Measurements from ENCODE around the gene ZCCHC24. TPM values are rescaled to one million over a fixed set of nuclear protein-coding genes. Genes with fewer than 3 reads are reported as not detected.

ZCCHC24 gene
- total and polyA plus RNA-seq, 2 of the 8 experiments (the other 6 are each of a cell fraction or from before 2014, with no cell fraction given), result 3.9 to 6.9 TPM

DNA sequence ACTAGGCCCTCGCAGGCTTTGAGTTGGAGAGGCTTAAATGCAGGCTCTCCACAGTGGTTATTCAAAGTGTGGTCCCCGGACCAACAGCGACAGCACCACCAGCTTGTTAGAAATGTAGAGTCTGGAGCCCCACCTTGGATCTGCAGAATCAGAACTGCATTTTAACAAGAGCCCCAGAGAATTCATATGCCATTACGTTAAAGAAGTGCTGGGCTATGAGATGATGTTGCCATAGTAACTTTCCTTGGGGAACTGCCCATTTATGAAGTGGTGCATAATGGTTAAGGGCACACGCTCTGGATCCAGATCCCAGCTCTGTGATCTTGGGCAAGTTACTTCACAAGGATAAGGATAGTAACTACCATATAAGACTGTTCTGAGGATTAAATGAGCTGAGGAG is 48.9 kb downstream of the ZCCHC24 start:
- Histone ChIP-seq H3K18ac (ENCODE audit: extremely low read depth, low read length) (no peak overlapping the region), H2BK15ac (ENCODE audit: low read length) (no peak overlapping the region), H3K36me3 (ENCODE audit: control insufficient read depth in 2 of 4, insufficient read depth in 4 of 4, low read length in 3 of 4) (no peaks in the 10 kb centered on the region), H3K4me2 (ENCODE audit: insufficient read depth in 1 of 2, low read depth in 2 of 2, low read length in 2 of 2) (no peak overlapping the region), H2BK12ac (ENCODE audit: low read depth, low read length) (no peak overlapping the region), H3K23me2 (ENCODE audit: low read depth, low read length) (no peaks in the 10 kb centered on the region; the same call in 1 of the 2 replicates), H2BK120ac (replicated peaks; ENCODE audit: low read depth, low read length) (no peak overlapping the region), H3K9ac (replicated peaks in 1 of 4; ENCODE audit: extremely low read depth in 1 of 4, low read depth in 3 of 4, low read length in 3 of 4) (no peak overlapping the region), H3K14ac (ENCODE audit: insufficient read length) (no peak overlapping the region), H4K20me1 (replicated peaks in 1 of 2; ENCODE audit: control insufficient read depth in 1 of 2, insufficient read depth in 2 of 2, low read length in 2 of 2) (no peaks in the 10 kb centered on the region), H3K4me3 (ENCODE audit: extremely low read depth in 1 of 4, insufficient read depth in 2 of 4, low read depth in 3 of 4, low read length in 4 of 4) (no peak overlapping the region), H3K4me1 (replicated peaks in 1 of 4; ENCODE audit: control insufficient read depth in 3 of 4, insufficient read depth in 4 of 4, low read length in 3 of 4) (peaks cover 4 to 11% (median 9%) of the 10 kb centered on the region in 4 experiments), H3K23ac (ENCODE audit: insufficient read length) (no peak overlapping the region), H4K8ac (ENCODE audit: extremely low read depth, insufficient read depth, low read length) (no peak overlapping the region), H2BK20ac (ENCODE audit: low read length) (no peak overlapping the region), H3K56ac (replicated peaks; ENCODE audit: insufficient read length, low read depth, low read length) (no peak overlapping the region), H2AFZ (ENCODE audit: low read length) (no peak overlapping the region), H3K79me2 (ENCODE audit: control insufficient read depth in 1 of 2, insufficient read depth in 2 of 2, low read length in 2 of 2) (no peaks in the 10 kb centered on the region), H4K91ac (replicated peaks; ENCODE audit: insufficient read length, low read length) (no peak overlapping the region), H2AK5ac (ENCODE audit: low read depth, low read length) (no peak overlapping the region), H3K9me3 (ENCODE audit: insufficient read depth in 2 of 2, low read depth in 1 of 2, low read length in 1 of 2) (no peaks in the 10 kb centered on the region), H2BK5ac (ENCODE audit: low read depth, low read length) (no peak overlapping the region), H3K79me1 (ENCODE audit: low read depth, low read length) (no peaks in the 10 kb centered on the region), H3K27me3 (replicated peaks in 1 of 4; ENCODE audit: control insufficient read depth in 3 of 4, extremely low read depth in 1 of 4, insufficient read depth in 3 of 4, low read length in 3 of 4) (no peaks in the 10 kb centered on the region; a peak in 1 of 7 replicates), H3K27ac (ENCODE audit: low read depth, low read length) (no peak overlapping the region), H3K4ac (replicated peaks; ENCODE audit: insufficient read length, low read depth, low read length) (no peak overlapping the region), H4K5ac (ENCODE audit: insufficient read length, low read depth, low read length) (no peak overlapping the region)
- TF ChIP-seq TAF7 (optimal IDR thresholded peaks at IDR 0.05; ENCODE audit: borderline replicate concordance, low read depth, low read length), result no peak
- no peak for TF ChIP-seq RNF2 (IDR thresholded peaks at IDR 0.05; ENCODE audit: borderline replicate concordance, low read depth, low read length, missing control alignments, poor library complexity, severe bottlenecking)
- TF ChIP-seq POU5F1 (IDR thresholded peaks at IDR 0.05; ENCODE audit: low read depth, low read length), result no peak
- no peak for TF ChIP-seq KDM5A (IDR thresholded peaks at IDR 0.05; ENCODE audit: low read length)
- ChIA-PET CTCF (ENCODE audit: partially characterized antibody) (interaction anchor here (0.7 to 13.1 kb wide), 10 partner anchors 7 to 564 kb away, joined by 3 to 100 read pairs (median 5); no protein-coding TSS in a partner anchor), POLR2A (ENCODE audit: partially characterized antibody) (interaction anchor here (0.6 to 1.0 kb wide), 2 partner anchors 30 to 75 kb away, joined by 3 read pairs; no protein-coding TSS in a partner anchor)
- FAIRE-seq (no peak), DNase-seq (ENCODE audit: low read depth in 1 of 2, low spot score in 2 of 2) (no peak)
- WGBS, 2 experiments (ENCODE audit: extremely low coverage in 1 of 2, insufficient coverage in 1 of 2, insufficient read length in 1 of 2, insufficient replicate concordance in 2 of 2, low coverage in 1 of 2, low lambda C conversion rate in 2 of 2, missing lambda C conversion rate in 1 of 2), result 91% methylated on average over 5 of the region's 5 CpGs; no CpG with 5 or more reads in 1 of the 2 experiments
